Mammary epithelial cell (primary cell): ENCODE measurements around the gene ERGIC1.
"Not testable (repeated sequence)": the region's sequence is repeated elsewhere in the genome, so short reads cannot be mapped to it uniquely, and the experiment has no call there.

Experiments used
- CTCF ChIP-seq, 2 donors: IDR thresholded peaks in 1 of 2; conservative IDR thresholded peaks in 1 of 2; 2 replicates each; pipeline ENCODE4 v1.5.1; 2011 to 2012; ENCODE audit warnings: inconsistent platforms in 2 of 2, low read length in 2 of 2, mild to moderate bottlenecking in 2 of 2, control low read depth in 1 of 2, low read depth in 1 of 2; ENCODE audit not compliant: insufficient read depth in 1 of 2; ENCODE audit errors: extremely low read depth in 1 of 2
- EZH2 ChIP-seq: IDR thresholded peaks from 2 replicates; pipeline ENCODE4 v1.6.1; 2012; ENCODE audit warnings: low read length, inconsistent platforms, borderline replicate concordance

- not testable (repeated sequence) for TF ChIP-seq EZH2; CTCF (conservative IDR thresholded peaks at IDR 0.05 in 1 of 2, IDR thresholded peaks at IDR 0.05 in 1 of 2; ENCODE audit: extremely low read depth in 1 of 2, insufficient read depth in 1 of 2, low read depth in 1 of 2, low read length in 2 of 2)
Observed at GRCh38 chr5:172897067-172897466, 63.0 kb downstream of the ERGIC1 start.
